Amniotic epithelial cell (primary cell): ENCODE measurements around the gene MED22.
"Not testable (repeated sequence)": the region's sequence is repeated elsewhere in the genome, so short reads cannot be mapped to it uniquely, and the experiment has no call there.

Experiments used
- DNase-seq: peaks from one replicate; pipeline ENCODE4 v3.0.0-alpha.2; 2010; ENCODE audit warnings: low read depth

Gene MED22

GRCh38 chr9:133334888-133335287, 13.0 kb downstream of the MED22 start:
- DNase-seq = not testable (repeated sequence)

- no peak for DNase-seq
Observed at GRCh38 chr9:133334161-133334560, 13.8 kb downstream of the MED22 start.

GRCh38 chr9:133333566-133333965, 14.4 kb downstream of the MED22 start:
- DNase-seq = no peak

GRCh38 chr9:133333011-133333410, 14.9 kb downstream of the MED22 start:
- no peak for DNase-seq

- no peak for DNase-seq
Observed at GRCh38 chr9:133332381-133332730, 15.6 kb downstream of the MED22 start.

- no peak for DNase-seq
Observed at GRCh38 chr9:133331641-133332380, 16.1 kb downstream of the MED22 start.

GRCh38 chr9:133331221-133331620, 16.7 kb downstream of the MED22 start:
- DNase-seq = no peak

- peak; percentile 28 for DNase-seq
Observed at GRCh38 chr9:133329306-133330156, 18.4 kb downstream of the MED22 start.

- no peak for DNase-seq
Observed at GRCh38 chr9:133327834-133328484, 20.0 kb downstream of the MED22 start.

GRCh38 chr9:133327021-133327420, 20.9 kb downstream of the MED22 start:
- not testable (repeated sequence) for DNase-seq

GRCh38 chr9:133323991-133324703, 23.8 kb downstream of the MED22 start:
- DNase-seq = no peak

- no peak for DNase-seq
Observed at GRCh38 chr9:133323211-133323610, 24.7 kb downstream of the MED22 start.

GRCh38 chr9:133322701-133323100, 25.2 kb downstream of the MED22 start:
- DNase-seq = no peak

- no peak for DNase-seq
Observed at GRCh38 chr9:133321411-133321935, 26.5 kb downstream of the MED22 start.

- DNase-seq = no peak
Observed at GRCh38 chr9:133320421-133320881, 27.5 kb downstream of the MED22 start.

GRCh38 chr9:133317551-133317950, 30.4 kb downstream of the MED22 start:
- not testable (repeated sequence) for DNase-seq

- DNase-seq = no peak
Observed at GRCh38 chr9:133315997-133316396, 31.9 kb downstream of the MED22 start.

GRCh38 chr9:133309608-133310007, 38.3 kb downstream of the MED22 start:
- no peak for DNase-seq

GRCh38 chr9:133307301-133307700, 40.6 kb downstream of the MED22 start:
- DNase-seq = no peak

GRCh38 chr9:133306242-133307204, 41.4 kb downstream of the MED22 start:
- DNase-seq = no peak

GRCh38 chr9:133305731-133306130, 42.2 kb downstream of the MED22 start:
- no peak for DNase-seq
